GM18505 (cell line): ENCODE results near the gene ATG9B.

Source experiments
- ATAC-seq: cut with Tn5 transposase; IDR thresholded peaks from one replicate; pipeline ENCODE4 v1.9.1; 2021; ENCODE audit not compliant: unreplicated experiment
- POLR2A ChIP-seq: IDR thresholded peaks from 4 replicates; pipeline ENCODE4 v1.6.1; 2011; ENCODE audit warnings: borderline replicate concordance; ENCODE audit not compliant: insufficient read depth, insufficient read length; ENCODE audit errors: extremely low read depth

ATG9B gene

DNA sequence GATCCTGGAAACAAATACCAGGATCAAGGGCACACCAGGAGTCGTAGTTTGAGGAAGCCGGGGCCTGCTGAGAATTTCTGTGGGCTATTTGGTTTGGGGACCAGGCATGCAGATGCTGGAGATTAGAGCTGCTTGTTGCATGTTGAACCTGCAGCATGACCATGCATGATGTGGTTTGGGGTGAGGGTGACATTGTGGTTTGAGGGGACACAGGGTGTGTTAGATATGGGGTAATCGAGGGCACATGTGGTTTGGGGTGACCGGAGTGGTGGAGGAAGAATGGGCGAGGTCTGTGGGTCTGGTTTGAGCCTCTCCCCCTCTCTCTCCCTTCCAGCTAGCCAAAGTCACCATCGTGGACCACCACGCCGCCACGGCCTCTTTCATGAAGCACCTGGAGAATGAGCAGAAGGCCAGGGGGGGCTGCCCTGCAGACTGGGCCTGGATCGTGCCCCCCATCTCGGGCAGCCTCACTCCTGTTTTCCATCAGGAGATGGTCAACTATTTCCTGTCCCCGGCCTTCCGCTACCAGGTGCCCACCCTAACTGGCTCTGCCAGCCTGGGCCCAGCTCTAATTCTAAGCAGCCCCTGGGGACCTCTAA lies 23.3 kb downstream of the ATG9B start:
- no peak for TF ChIP-seq POLR2A
- no peak for ATAC-seq

DNA sequence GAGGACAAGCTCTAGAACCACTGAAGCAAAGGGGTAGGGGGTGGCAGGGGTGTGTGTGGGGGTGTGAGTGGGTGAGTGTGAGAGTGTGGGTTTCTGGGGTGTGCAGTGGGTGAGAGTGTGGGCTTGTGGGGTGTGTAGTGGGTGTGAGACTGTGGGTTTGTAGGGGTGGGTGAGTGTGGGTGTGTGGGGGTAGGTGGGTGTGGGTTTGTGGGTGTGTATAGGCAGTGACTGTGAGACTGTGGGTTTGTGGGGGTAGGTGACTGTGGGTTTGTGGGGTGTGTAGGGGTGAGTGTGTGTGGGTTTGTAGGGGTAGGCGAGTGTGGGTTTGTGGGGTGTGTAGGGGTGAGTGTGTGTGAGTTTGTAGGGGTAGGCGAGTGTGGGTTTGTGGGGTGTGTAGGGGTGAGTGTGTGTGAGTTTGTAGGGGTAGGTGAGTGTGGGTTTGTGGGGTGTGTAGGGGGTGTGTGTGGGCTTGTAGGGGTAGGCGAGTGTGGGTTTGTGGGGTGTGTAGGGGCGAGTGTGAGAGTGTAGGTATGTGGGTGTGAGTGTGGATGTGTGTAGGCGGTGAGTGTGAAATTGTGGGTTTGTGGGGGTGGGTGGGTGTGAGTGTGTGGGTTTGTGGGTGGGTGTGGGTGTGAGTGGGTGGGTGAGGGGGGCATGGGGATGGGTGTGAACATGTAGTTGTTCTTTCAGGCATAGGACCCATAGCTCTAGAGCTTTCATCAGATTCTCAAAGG lies 24.6 kb downstream of the ATG9B start:
- TF ChIP-seq POLR2A: no peak
- ATAC-seq: no peak

DNA sequence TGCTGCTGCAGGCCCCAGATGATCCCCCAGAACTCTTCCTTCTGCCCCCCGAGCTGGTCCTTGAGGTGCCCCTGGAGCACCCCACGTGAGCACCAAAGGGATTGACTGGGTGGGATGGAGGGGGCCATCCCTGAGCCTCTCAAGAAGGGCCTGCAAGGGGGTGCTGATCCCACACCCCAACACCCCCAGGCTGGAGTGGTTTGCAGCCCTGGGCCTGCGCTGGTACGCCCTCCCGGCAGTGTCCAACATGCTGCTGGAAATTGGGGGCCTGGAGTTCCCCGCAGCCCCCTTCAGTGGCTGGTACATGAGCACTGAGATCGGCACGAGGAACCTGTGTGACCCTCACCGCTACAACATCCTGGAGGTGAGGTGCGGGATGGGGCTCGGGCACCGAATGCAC lies 25.3 kb downstream of the ATG9B start:
- ATAC-seq: no peak
- TF ChIP-seq POLR2A: no peak

DNA sequence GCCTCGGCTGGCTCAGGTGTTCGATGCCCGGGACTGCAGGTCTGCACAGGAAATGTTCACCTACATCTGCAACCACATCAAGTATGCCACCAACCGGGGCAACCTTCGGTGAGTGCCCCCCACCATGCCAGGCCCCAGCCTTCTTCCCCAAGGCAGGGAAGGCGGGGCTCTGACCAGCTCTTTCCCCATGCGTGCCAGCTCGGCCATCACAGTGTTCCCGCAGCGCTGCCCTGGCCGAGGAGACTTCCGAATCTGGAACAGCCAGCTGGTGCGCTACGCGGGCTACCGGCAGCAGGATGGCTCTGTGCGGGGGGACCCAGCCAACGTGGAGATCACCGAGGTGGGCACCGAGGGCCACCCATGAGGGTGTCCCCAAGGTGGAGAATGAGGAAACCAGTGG lies 26.0 kb downstream of the ATG9B start:
- no peak for ATAC-seq
- TF ChIP-seq POLR2A: no peak

DNA sequence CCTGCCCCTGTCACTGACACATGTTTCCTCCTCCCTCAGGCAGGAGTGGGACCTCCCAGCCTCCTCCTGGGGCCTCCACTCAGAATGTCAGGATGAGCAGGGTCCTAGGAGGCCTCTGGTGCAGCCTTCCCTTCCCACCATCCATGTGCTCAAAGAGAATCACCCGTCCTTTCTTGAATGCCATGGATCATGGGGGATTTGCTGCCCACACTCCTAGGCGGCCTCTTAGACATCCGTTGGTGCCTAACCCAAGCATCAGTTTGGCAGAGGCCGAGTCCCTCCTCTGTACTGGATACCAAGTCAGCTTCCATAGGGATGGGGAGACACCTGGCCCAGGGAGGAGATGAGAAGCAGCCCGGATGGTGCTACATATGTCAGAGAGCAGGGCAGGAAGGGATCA lies 26.5 kb downstream of the ATG9B start:
- no peak for ATAC-seq
- TF ChIP-seq POLR2A: no peak

DNA sequence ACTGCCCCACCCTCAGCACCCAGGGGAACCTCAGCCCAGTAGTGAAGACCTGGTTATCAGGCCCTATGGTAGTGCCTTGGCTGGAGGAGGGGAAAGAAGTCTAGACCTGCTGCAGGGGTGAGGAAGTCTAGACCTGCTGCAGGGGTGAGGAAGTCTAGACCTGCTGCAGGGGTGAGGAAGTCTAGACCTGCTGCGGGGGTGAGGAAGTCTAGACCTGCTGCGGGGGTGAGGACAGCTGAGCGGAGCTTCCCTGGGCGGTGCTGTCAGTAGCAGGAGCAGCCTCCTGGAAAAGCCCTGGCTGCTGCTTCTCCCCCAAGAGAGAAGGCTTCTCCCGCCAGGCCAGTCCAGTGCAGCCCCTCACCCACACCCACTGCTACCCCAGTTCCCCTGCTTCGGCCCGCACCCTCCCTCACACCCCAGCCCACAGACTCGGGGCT lies 27.2 kb downstream of the ATG9B start:
- TF ChIP-seq POLR2A: no peak
- ATAC-seq: no peak

DNA sequence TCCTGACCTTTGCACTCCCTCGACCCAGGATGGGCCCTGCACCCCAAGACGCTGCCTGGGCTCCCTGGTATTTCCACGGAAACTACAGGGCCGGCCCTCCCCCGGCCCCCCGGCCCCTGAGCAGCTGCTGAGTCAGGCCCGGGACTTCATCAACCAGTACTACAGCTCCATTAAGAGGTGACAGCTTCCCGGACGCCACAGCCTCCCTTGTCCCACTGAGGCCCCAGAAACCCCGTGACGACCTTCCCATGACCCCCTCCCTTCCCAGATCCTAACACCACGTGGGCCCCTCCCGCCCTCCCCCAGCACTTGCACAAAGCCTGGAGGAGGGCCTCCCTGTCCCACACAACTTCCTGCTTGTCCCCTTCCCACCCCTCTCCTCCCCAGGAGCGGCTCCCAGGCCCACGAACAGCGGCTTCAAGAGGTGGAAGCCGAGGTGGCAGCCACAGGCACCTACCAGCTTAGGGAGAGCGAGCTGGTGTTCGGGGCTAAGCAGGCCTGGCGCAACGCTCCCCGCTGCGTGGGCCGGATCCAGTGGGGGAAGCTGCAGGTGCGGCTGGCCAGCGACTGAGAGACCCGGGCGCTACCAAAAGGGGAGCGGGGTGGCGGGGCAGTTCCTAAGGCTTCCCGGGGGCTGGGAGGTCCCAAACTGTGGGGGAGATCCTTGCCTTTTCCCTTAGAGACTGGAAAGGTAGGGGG lies 27.8 kb downstream of the ATG9B start:
- TF ChIP-seq POLR2A: no peak
- no peak for ATAC-seq

DNA sequence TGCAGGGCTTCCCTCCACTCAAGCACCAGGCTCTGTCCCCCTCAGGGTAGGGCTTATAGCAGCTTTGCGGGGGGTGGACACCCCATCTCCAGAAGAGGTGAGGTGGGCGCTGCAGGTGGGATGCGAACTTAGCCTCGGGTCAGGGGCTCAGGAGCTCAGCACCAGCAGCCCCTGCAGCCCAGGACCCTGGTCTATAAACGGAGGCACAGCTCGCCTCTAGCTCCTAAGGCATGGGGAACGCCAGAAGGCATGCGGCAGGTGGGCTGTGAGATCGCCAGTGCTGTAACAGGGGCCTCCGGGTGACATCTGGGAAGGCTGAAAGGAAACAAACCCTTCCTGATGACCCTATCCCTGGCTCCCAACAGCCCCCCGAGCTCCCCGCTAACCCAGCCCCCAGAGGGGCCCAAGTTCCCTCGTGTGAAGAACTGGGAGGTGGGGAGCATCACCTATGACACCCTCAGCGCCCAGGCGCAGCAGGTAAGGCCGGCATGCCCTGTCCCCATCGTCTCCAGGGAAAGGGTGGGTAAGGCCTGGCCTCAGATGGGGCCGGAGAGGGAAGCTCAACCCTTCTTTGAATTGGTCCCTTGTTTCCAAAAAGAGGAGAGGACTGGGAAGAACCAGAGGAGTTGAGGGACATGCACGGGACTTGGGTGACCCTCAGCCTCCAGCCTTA lies 29.3 kb downstream of the ATG9B start:
- ATAC-seq: no peak
- TF ChIP-seq POLR2A: no peak

DNA sequence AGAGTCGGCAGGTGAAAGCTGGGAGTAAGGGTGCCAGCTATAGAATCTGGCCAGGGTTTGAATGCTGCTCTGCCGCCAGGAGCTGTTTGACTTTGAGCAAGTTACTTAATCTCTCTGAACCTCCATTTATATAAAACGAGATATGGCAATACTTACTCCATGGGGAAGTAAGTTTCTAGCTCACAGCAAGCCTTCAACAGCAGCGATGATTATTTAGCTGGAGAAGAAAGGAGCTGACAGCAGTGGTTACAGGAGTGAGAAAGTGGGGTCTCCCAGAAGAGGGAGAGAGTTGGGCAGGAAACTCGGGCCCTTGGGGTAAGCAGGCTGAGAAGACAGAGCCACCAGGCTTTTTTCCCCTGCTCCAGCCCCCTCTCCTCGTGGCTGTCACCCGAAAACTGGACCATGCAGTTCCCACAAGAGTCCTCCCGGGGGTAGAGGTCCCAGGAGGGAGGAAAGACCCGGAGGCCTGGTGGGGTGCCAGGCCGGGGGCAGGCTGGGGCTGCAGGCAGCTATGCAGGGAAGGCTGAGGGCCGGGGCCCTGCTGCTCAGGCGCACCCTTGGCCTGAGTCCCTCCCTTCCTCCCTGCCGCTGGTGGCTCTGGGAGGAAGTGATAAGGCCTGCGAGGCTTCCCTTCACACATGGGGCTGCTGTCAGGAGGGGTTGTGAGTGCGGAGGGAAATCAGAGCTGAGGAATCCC lies 30.0 kb downstream of the ATG9B start:
- no peak for ATAC-seq
- TF ChIP-seq POLR2A: no peak

DNA sequence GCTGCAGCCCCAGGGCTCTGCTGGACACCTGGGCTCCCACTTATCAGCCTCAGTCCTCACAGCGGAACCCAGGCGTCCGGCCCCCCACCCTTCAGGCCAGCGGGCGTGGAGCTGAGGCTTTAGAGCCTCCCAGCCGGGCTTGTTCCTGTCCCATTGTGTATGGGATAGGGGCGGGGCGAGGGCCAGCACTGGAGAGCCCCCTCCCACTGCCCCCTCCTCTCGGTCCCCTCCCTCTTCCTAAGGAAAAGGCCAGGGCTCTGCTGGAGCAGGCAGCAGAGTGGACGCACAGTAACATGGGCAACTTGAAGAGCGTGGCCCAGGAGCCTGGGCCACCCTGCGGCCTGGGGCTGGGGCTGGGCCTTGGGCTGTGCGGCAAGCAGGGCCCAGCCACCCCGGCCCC lies 30.8 kb downstream of the ATG9B start:
- TF ChIP-seq POLR2A: no peak
- no peak for ATAC-seq

DNA sequence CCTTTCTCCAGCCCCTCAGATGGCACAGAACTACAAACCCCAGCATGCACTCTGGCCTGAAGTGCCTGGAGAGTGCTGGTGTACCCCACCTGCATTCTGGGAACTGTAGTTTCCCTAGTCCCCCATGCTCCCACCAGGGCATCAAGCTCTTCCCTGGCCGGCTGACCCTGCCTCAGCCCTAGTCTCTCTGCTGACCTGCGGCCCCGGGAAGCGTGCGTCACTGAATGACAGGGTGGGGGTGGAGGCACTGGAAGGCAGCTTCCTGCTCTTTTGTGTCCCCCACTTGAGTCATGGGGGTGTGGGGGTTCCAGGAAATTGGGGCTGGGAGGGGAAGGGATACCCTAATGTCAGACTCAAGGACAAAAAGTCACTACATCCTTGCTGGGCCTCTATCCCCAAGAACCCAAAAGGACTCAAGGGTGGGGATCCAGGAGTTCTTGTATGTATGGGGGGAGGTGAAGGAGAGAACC lies 31.4 kb downstream of the ATG9B start:
- no peak for ATAC-seq
- no peak for TF ChIP-seq POLR2A

DNA sequence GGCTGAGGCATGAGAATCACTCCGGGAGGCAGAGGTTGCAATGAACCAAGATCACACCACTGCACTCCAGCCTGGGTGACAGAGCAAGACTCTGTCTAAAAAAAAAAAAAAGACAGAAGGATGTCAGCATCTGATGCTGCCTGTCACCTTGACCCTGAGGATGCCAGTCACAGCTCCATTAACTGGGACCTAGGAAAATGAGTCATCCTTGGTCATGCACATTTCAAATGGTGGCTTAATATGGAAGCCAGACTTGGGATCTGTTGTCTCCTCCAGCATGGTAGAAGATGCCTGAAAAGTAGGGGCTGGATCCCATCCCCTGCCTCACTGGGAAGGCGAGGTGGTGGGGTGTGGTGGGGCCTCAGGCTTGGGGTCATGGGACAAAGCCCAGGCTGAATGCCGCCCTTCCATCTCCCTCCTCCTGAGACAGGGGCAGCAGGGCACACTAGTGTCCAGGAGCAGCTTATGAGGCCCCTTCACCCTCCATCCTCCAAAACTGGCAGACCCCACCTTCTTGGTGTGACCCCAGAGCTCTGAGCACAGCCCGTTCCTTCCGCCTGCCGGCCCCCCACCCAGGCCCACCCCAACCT lies 32.1 kb downstream of the ATG9B start:
- no peak for ATAC-seq
- TF ChIP-seq POLR2A: no peak
